ENCODE data around the gene PDE11A.

DNA sequence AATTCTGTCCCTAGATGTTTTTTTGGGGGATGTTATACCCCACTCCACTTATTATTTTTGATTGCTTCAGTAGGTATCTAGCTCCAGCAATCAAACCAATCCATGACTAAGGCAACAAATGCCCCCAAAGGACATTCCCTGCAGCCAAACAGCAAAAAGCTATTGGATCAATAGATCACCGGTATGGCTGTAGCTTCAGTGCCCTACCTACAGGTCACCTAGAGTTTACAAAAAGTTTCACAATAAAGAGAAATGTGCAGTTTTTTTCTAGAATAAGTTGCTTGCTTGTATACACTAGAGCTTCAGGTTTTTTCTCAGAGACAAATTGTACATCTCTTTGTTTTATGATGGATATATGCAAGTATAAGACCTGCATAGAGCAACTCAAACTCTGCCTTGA lies 27.7 kb downstream of the PDE11A start:
- TF ChIP-seq TAF1 (IDR thresholded peaks at IDR 0.05; ENCODE audit: low read depth, low read length) (no peak), POLR2A (IDR thresholded peaks at IDR 0.05; ENCODE audit: low read depth, low read length) (no peak)
